HCEC 1CT (cell line): ENCODE results near the gene FGFBP2.

Source experiments
- DNase-seq: peaks from one replicate; pipeline ENCODE4 v3.0.0-alpha.2; 2017

FGFBP2 gene

GRCh38 chr4:15963001-15963451, at the start of gene FGFBP2:
FGFBP2 (minus strand) TSS chr4:15963175; CDS start chr4:15963129, 46 bp downstream.
- DNase-seq: no peak

GRCh38 chr4:16011173-16011572, 48.2 kb upstream of the FGFBP2 start:
- no peak for DNase-seq

GRCh38 chr4:16009153-16009552, 46.2 kb upstream of the FGFBP2 start:
- DNase-seq: no peak

GRCh38 chr4:16007471-16008095, 44.6 kb upstream of the FGFBP2 start:
- no peak for DNase-seq

- DNase-seq: no peak
These were observed 43.9 kb upstream of the FGFBP2 start for GRCh38 chr4:16006771-16007446.

- no peak for DNase-seq
These were observed 42.7 kb upstream of the FGFBP2 start for GRCh38 chr4:16005676-16006075.

GRCh38 chr4:16001484-16001858, 38.5 kb upstream of the FGFBP2 start:
- DNase-seq: peak; percentile 30

- DNase-seq: no peak
These were observed 37.9 kb upstream of the FGFBP2 start for GRCh38 chr4:16000708-16001483.

- no peak for DNase-seq
These were observed 33.8 kb upstream of the FGFBP2 start for GRCh38 chr4:15996773-15997172.

GRCh38 chr4:15995826-15996225, 32.9 kb upstream of the FGFBP2 start:
- DNase-seq: no peak

GRCh38 chr4:15992167-15992485, 29.2 kb upstream of the FGFBP2 start:
- no peak for DNase-seq

- DNase-seq: no peak
These were observed 27.8 kb upstream of the FGFBP2 start for GRCh38 chr4:15990570-15991285.

GRCh38 chr4:15989424-15989823, 26.4 kb upstream of the FGFBP2 start:
- no peak for DNase-seq

- DNase-seq: no peak
These were observed 25.2 kb upstream of the FGFBP2 start for GRCh38 chr4:15988222-15988621.

- DNase-seq: no peak
These were observed 23.9 kb upstream of the FGFBP2 start for GRCh38 chr4:15986907-15987306.

- no peak for DNase-seq
These were observed 20.6 kb upstream of the FGFBP2 start for GRCh38 chr4:15983610-15984009.

- no peak for DNase-seq
These were observed 20.0 kb upstream of the FGFBP2 start for GRCh38 chr4:15982842-15983524.

GRCh38 chr4:15976456-15977447, 13.8 kb upstream of the FGFBP2 start:
- no peak for DNase-seq

GRCh38 chr4:15971068-15971801, 8.3 kb upstream of the FGFBP2 start:
- DNase-seq: no peak

GRCh38 chr4:15968551-15969300, 5.8 kb upstream of the FGFBP2 start:
- DNase-seq: no peak
